ENCODE measurements around the gene CCR8.
A peak's percentile ranks its signal among the peaks of the same experiment; 100 is the strongest.

Gene CCR8

GRCh38 chr3:39286771-39287170, 42.7 kb upstream of the CCR8 start:
- H3K4me3 ChIP-seq (ENCODE audit: low read length): no peak overlapping the region
- TF ChIP-seq, protein P1, sequence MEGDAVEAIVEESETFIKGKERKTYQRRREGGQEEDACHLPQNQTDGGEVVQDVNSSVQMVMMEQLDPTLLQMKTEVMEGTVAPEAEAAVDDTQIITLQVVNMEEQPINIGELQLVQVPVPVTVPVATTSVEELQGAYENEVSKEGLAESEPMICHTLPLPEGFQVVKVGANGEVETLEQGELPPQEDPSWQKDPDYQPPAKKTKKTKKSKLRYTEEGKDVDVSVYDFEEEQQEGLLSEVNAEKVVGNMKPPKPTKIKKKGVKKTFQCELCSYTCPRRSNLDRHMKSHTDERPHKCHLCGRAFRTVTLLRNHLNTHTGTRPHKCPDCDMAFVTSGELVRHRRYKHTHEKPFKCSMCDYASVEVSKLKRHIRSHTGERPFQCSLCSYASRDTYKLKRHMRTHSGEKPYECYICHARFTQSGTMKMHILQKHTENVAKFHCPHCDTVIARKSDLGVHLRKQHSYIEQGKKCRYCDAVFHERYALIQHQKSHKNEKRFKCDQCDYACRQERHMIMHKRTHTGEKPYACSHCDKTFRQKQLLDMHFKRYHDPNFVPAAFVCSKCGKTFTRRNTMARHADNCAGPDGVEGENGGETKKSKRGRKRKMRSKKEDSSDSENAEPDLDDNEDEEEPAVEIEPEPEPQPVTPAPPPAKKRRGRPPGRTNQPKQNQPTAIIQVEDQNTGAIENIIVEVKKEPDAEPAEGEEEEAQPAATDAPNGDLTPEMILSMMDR (IDR thresholded peaks at IDR 0.05; ENCODE audit: insufficient read depth, low read depth, low read length, missing control alignments): no peak
- no peak for DNase-seq (ENCODE audit: low read depth)

- TF ChIP-seq, protein P1 (IDR thresholded peaks at IDR 0.05; ENCODE audit: insufficient read depth, low read depth, low read length, missing control alignments): no peak
- DNase-seq (ENCODE audit: low read depth): no peak
- no peak overlapping the region for H3K4me3 ChIP-seq (ENCODE audit: low read length)
Measured at GRCh38 chr3:39287216-39288164, 42.0 kb upstream of the CCR8 start.

GRCh38 chr3:39288300-39288808, 41.2 kb upstream of the CCR8 start:
- TF ChIP-seq, protein P1 (IDR thresholded peaks at IDR 0.05; ENCODE audit: insufficient read depth, low read depth, low read length, missing control alignments): peak; percentile 98
- no peak overlapping the region for H3K4me3 ChIP-seq (ENCODE audit: low read length)
- peak; percentile 86 for DNase-seq (ENCODE audit: low read depth)

GRCh38 chr3:39289107-39289506, 40.4 kb upstream of the CCR8 start:
- TF ChIP-seq, protein P1 (IDR thresholded peaks at IDR 0.05; ENCODE audit: insufficient read depth, low read depth, low read length, missing control alignments): no peak
- H3K4me3 ChIP-seq (ENCODE audit: low read length): no peak overlapping the region
- DNase-seq (ENCODE audit: low read depth): no peak

DNA sequence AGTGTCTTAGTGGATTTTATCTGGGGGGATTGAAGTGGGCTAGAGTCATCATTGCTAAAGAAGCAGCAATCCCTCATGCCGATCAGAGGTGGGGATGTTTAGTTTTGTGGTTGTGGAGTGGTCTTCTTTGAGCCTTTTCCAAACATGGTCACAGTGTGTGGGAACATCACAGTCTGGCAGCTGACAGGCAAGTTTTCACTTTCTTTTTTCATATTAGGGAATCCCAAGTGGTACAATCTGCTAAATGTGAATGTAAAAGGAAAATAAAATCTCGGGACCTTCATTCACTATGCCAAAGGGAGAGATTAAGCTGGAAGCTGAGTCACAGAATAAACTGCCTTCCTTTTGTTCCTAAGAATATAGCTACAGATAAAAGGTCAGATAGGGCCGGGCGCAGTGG, 39.3 kb upstream of the CCR8 start:
- DNase-seq (ENCODE audit: low read depth): no peak
- no peak overlapping the region for H3K4me3 ChIP-seq (ENCODE audit: low read length)
- TF ChIP-seq, protein P1 (IDR thresholded peaks at IDR 0.05; ENCODE audit: insufficient read depth, low read depth, low read length, missing control alignments): no peak

DNA sequence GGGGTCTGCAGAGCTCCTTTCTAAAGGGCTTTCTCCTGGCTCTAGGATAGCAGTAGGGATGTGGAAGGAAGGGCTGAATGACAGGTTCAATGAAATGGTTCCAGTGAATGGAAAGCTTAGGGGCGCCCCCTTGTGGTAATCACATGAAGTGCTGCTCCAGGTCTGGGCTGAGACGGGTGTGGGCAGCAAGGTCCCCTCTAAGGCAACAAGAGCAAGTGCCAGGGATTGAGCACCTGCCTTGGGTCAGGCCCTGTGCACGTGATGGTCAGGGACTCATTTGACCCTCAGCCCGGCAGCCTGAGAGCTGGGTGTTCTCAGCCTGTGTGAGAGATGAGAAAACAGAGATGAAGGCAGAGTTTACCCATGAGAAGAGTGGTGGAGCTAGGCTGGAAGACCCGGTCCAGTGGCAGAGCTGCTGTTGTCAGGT, 37.6 kb upstream of the CCR8 start:
- DNase-seq (ENCODE audit: low read depth): peak; percentile 57
- TF ChIP-seq, protein P1 (IDR thresholded peaks at IDR 0.05; ENCODE audit: insufficient read depth, low read depth, low read length, missing control alignments): peak; percentile 92
- no peak overlapping the region for H3K4me3 ChIP-seq (ENCODE audit: low read length)

Measured in epithelial cell of esophagus (primary cell).